HepG2 (cell line): ENCODE measurements around the gene HYAL1. TPM values are rescaled to one million over a fixed set of nuclear protein-coding genes. Genes with fewer than 3 reads are reported as not detected.

Experiments used
- ATF7 ChIP-seq, 2 experiments: fragments of 450-650 bp in 1 of 2; sonication (generic) in 1 of 2; formaldehyde crosslinking in 1 of 2; IDR thresholded peaks; 2 replicates each; pipeline versions ENCODE4 v1.4.0 to v1.6.1; 2016 to 2020; ENCODE audit warnings: antibody characterized with exemption in 1 of 2, mild to moderate bottlenecking in 1 of 2, missing genetic modification reagents in 1 of 2
- BORCS8-MEF2B ChIP-seq: sonication (generic); formaldehyde crosslinking; IDR thresholded peaks from 2 replicates; pipeline ENCODE4 v1.8.0; 2022; ENCODE audit warnings: mild to moderate bottlenecking, missing genetic modification reagents
- CBX1 ChIP-seq: IDR thresholded peaks from one replicate; pipeline ENCODE4 v1.6.1; 2016; ENCODE audit warnings: antibody characterized with exemption, low read depth
- CCDC6 ChIP-seq: sonication (generic); formaldehyde crosslinking; IDR thresholded peaks from 2 replicates; pipeline ENCODE4 v1.8.1; 2022; ENCODE audit warnings: mild to moderate bottlenecking, missing genetic modification reagents, moderate library complexity
- EP300 ChIP-seq, 3 experiments: sonication (generic) in 1 of 3; formaldehyde crosslinking in 1 of 3; IDR thresholded peaks; 2 replicates each; pipeline versions ENCODE4 v1.5.1 to v1.6.1; 2011 to 2020; ENCODE audit warnings: low read depth in 2 of 3, low read length in 2 of 3, borderline replicate concordance in 1 of 3, improper control_type of control experiment in 1 of 3, mild to moderate bottlenecking in 1 of 3, missing genetic modification reagents in 1 of 3, moderate library complexity in 1 of 3
- JUNB ChIP-seq: sonication (generic); formaldehyde crosslinking; IDR thresholded peaks from 2 replicates; pipeline ENCODE4 v1.8.0; 2022; ENCODE audit warnings: missing genetic modification reagents, mild to moderate bottlenecking, borderline replicate concordance
- MTF2 ChIP-seq: sonication (generic); formaldehyde crosslinking; IDR thresholded peaks from 2 replicates; pipeline ENCODE4 v1.5.0; 2020; ENCODE audit warnings: missing genetic modification reagents, borderline replicate concordance
- PHF8 ChIP-seq: sonication (generic); formaldehyde crosslinking; IDR thresholded peaks from 2 replicates; pipeline ENCODE4 v1.5.0; 2020; ENCODE audit warnings: missing genetic modification reagents
- POLR2G ChIP-seq: fragments of 200-400 bp; formaldehyde crosslinking; IDR thresholded peaks from 2 replicates; pipeline ENCODE4 v1.6.1; 2018; ENCODE audit warnings: mild to moderate bottlenecking, low read depth, low read length, moderate library complexity
- RXRA ChIP-seq: sonication (generic); formaldehyde crosslinking; IDR thresholded peaks from 2 replicates; pipeline ENCODE4 v1.5.1; 2020; ENCODE audit warnings: missing genetic modification reagents
- SMYD3 ChIP-seq: sonication (generic); formaldehyde crosslinking; IDR thresholded peaks from 2 replicates; pipeline ENCODE4 v1.8.1; 2023; ENCODE audit warnings: mild to moderate bottlenecking, missing genetic modification reagents
- SP1 ChIP-seq, 2 experiments: fragments of 450-650 bp in 1 of 2; sonication (generic) in 1 of 2; formaldehyde crosslinking in 1 of 2; IDR thresholded peaks; 2 replicates each; pipeline versions ENCODE4 v1.4.0 to v1.6.1; 2016 to 2020; ENCODE audit warnings: missing genetic modification reagents in 1 of 2
- ZBTB21 ChIP-seq: sonication (generic); formaldehyde crosslinking; IDR thresholded peaks from 2 replicates; pipeline ENCODE4 v1.4.0; 2020; ENCODE audit warnings: missing genetic modification reagents
- ZFY ChIP-seq: sonication (generic); formaldehyde crosslinking; IDR thresholded peaks from 2 replicates; pipeline ENCODE4 v1.4.0; 2020; ENCODE audit warnings: missing genetic modification reagents
- ZFYVE20 ChIP-seq: sonication (generic); formaldehyde crosslinking; IDR thresholded peaks from 2 replicates; pipeline ENCODE4 v1.8.0; 2023; ENCODE audit warnings: low read depth, mild to moderate bottlenecking, moderate library complexity, missing genetic modification reagents, borderline replicate concordance
- ZNF17 ChIP-seq: sonication (generic); formaldehyde crosslinking; IDR thresholded peaks from 2 replicates; pipeline ENCODE4 v1.5.0; 2020; ENCODE audit warnings: mild to moderate bottlenecking, missing genetic modification reagents
- ZNF205 ChIP-seq: IDR thresholded peaks from 2 replicates; pipeline ENCODE4 v1.6.1; 2018; ENCODE audit warnings: missing biosample characterization, missing genetic modification reagents
- ZNF24 ChIP-seq: fragments of 450-650 bp; IDR thresholded peaks from 2 replicates; pipeline ENCODE4 v1.6.1; 2017; ENCODE audit warnings: antibody characterized with exemption, mild to moderate bottlenecking
- ZNF614 ChIP-seq: IDR thresholded peaks from 2 replicates; pipeline ENCODE4 v1.6.1; 2018; ENCODE audit warnings: missing biosample characterization, missing genetic modification reagents, inconsistent platforms, borderline replicate concordance
- polyA plus RNA-seq, 8 experiments: library from polyadenylated mRNA; depleted of rRNA in 3 of 8; stranded (reverse) in 7 of 8; unstranded in 1 of 8; fragments of >200 nt; fragmentation: Illumina TruSeq in 4 of 8; extraction: Trizol in 4 of 8; gene quantifications; 2 replicates each; pipeline versions ENCODE4 v1.2.1 to v1.2.3, GENCODE V29; 2011 to 2016; ENCODE audit warnings: low read depth in 4 of 8, missing spikeins in 1 of 8, mixed read lengths in 1 of 8; ENCODE audit not compliant: insufficient read depth in 1 of 8
- total RNA-seq, 5 experiments: library from RNA; depleted of rRNA; stranded (reverse); fragments of >200 nt; fragmentation: Illumina TruSeq; extraction: Trizol; gene quantifications; 2 replicates each; pipeline ENCODE4 v1.2.3, GENCODE V29; 2016; ENCODE audit warnings: low read depth in 1 of 5
- TF ChIP-seq, protein P1 (sequence below): IDR thresholded peaks from 2 replicates; pipeline ENCODE4 v1.6.1; 2016
- TF ChIP-seq, protein P2 (sequence below): sonication (generic); formaldehyde crosslinking; IDR thresholded peaks from 2 replicates; pipeline ENCODE4 v1.5.1; 2020; ENCODE audit warnings: mild to moderate bottlenecking, moderate library complexity, missing genetic modification reagents
- TF ChIP-seq, protein P3 (sequence below): sonication (generic); formaldehyde crosslinking; IDR thresholded peaks from 2 replicates; pipeline ENCODE4 v1.4.0; 2020; ENCODE audit warnings: mild to moderate bottlenecking, missing genetic modification reagents, borderline replicate concordance
- TF ChIP-seq, protein P4 (sequence below): sonication (generic); formaldehyde crosslinking; IDR thresholded peaks from 2 replicates; pipeline ENCODE4 v1.4.0; 2020; ENCODE audit warnings: missing genetic modification reagents

HYAL1 gene
- total and polyA plus RNA-seq, 2 of the 13 experiments (the other 11 are each of a cell fraction or from before 2014, with no cell fraction given) = 76.5 to 193 TPM

DNA sequence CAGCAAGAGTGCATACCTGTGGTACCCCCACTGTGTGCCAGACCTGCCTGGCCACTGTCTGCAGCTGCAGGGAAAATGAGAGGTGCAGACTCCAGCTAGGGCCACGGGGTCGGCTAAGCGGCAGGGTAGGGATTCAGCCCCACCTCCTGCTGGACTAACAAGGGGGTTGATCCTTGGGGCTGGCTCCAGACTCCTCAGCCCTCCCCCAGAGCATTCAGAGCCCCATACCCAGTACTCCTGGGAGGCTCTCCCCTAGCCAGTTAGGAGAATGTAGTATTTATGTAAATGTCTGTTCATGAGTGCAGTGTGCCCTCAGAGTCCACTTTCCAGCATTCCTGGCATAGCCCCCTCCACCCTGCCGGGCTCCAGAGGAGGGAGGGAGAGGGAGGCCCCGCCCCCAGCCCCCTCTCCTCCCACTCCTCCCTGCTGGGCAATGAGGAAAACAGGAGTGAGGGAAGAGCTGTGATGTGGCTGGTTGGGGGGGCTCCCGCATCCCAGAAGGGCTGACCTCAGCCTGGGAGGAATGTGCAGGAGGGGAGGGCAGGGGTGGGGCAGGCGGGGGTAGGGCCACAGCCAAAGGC lies 38.9 kb downstream of the HYAL1 start (continued):
- TF ChIP-seq POLR2G (peak; percentile 53), JUNB (CRISPR knock-in tag) (no peak), EP300 (IDR thresholded peaks at IDR 0.05; ENCODE audit: low read depth in 2 of 2, low read length in 2 of 2) (peak in 1 of 2 experiments; percentile 62; a peak in 3 of 4 replicates), EP300 (CRISPR knock-in tag; IDR thresholded peaks at IDR 0.05; ENCODE audit: borderline replicate concordance) (0 out of 2 replicates have a peak, but pooled peaks have one; percentile 44), ZNF614 (CRISPR knock-in tag) (peak; percentile 89), SMYD3 (no peak), SP1 (IDR thresholded peaks at IDR 0.05) (no peak), SP1 (CRISPR knock-in tag; IDR thresholded peaks at IDR 0.05) (peak; percentile 72), ATF7 (IDR thresholded peaks at IDR 0.05) (peak; percentile 61), ATF7 (CRISPR knock-in tag; IDR thresholded peaks at IDR 0.05) (peak; percentile 96), RXRA (0 out of 2 replicates have a peak, but pooled peaks have one; percentile 61), PHF8 (peak; percentile 3; the same call in 1 of the 2 replicates), ZFY (peak; percentile 15; the same call in 1 of the 2 replicates), MTF2 (CRISPR knock-in tag) (no peak), ZBTB21 (CRISPR knock-in tag) (no peak), ZNF17 (no peak), BORCS8-MEF2B (no peak), CCDC6 (CRISPR knock-in tag) (0 out of 2 replicates have a peak, but pooled peaks have one; percentile 18), CBX1 (no peak), ZFYVE20 (CRISPR knock-in tag) (no peak), ZNF205 (no peak), ZNF24 (no peak)
- TF ChIP-seq, protein P1, sequence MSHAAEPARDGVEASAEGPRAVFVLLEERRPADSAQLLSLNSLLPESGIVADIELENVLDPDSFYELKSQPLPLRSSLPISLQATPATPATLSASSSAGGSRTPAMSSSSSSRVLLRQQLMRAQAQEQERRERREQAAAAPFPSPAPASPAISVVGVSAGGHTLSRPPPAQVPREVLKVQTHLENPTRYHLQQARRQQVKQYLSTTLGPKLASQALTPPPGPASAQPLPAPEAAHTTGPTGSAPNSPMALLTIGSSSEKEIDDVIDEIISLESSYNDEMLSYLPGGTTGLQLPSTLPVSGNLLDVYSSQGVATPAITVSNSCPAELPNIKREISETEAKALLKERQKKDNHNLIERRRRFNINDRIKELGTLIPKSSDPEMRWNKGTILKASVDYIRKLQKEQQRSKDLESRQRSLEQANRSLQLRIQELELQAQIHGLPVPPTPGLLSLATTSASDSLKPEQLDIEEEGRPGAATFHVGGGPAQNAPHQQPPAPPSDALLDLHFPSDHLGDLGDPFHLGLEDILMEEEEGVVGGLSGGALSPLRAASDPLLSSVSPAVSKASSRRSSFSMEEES (CRISPR knock-in tag) = no peak
- TF ChIP-seq, protein P2, sequence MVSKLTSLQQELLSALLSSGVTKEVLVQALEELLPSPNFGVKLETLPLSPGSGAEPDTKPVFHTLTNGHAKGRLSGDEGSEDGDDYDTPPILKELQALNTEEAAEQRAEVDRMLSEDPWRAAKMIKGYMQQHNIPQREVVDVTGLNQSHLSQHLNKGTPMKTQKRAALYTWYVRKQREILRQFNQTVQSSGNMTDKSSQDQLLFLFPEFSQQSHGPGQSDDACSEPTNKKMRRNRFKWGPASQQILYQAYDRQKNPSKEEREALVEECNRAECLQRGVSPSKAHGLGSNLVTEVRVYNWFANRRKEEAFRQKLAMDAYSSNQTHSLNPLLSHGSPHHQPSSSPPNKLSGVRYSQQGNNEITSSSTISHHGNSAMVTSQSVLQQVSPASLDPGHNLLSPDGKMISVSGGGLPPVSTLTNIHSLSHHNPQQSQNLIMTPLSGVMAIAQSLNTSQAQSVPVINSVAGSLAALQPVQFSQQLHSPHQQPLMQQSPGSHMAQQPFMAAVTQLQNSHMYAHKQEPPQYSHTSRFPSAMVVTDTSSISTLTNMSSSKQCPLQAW = peak; percentile 28; the same call in 1 of the 2 replicates
- TF ChIP-seq, protein P3, sequence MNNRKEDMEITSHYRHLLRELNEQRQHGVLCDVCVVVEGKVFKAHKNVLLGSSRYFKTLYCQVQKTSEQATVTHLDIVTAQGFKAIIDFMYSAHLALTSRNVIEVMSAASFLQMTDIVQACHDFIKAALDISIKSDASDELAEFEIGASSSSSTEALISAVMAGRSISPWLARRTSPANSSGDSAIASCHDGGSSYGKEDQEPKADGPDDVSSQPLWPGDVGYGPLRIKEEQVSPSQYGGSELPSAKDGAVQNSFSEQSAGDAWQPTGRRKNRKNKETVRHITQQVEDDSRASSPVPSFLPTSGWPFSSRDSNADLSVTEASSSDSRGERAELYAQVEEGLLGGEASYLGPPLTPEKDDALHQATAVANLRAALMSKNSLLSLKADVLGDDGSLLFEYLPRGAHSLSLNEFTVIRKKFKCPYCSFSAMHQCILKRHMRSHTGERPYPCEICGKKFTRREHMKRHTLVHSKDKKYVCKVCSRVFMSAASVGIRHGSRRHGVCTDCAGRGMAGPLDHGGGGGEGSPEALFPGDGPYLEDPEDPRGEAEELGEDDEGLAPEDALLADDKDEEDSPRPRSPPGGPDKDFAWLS (CRISPR knock-in tag) = 0 out of 2 replicates have a peak, but pooled peaks have one; percentile 25
- TF ChIP-seq, protein P4, sequence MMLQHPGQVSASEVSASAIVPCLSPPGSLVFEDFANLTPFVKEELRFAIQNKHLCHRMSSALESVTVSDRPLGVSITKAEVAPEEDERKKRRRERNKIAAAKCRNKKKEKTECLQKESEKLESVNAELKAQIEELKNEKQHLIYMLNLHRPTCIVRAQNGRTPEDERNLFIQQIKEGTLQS = peak; percentile 87; the same call in 1 of the 2 replicates
